ENCODE data around the gene PTGES2.

PTGES2 gene

DNA sequence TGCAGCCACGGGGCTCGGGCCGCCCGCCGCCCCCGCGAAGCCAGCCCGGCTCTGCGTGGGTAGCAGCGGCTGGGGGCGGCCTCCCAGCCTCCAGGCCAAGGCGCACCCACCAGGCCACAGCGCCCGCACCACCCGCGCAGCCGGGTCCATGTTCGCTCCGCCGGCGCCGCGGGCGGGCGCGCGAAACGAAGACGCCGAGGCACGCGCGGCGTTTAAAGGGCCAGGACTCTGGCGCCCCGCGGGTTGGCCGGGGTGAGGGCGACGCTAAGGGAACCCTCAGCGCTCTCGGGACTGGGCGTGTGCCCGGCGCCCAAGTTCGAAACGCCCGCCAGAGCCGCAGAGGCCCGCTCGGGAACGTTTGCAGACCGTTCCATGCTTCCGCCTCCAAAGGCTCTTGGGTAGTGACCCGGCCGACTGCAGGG lies at the start of gene PTGES2:
Gene PTGES2, minus strand, starts transcription at position 162 of the 422 bp plus-strand sequence. Its CDS starts 12 bp downstream, at position 150.
- H3K36me3 ChIP-seq (ENCODE audit: insufficient read depth, low read depth, low read length) = peaks cover 24% of the 10 kb centered on the region
- peaks cover 10% of the 10 kb centered on the region for H3K27me3 ChIP-seq (ENCODE audit: insufficient read depth, low read length)
- peak within 1 kb of the TSS; percentile 91 for H3K27ac ChIP-seq (ENCODE audit: low read length)
- no peaks in the 10 kb centered on the region; the same call in 1 of the 2 replicates for H3K4me1 ChIP-seq (ENCODE audit: insufficient read depth, low read length)
- H3K9me3 ChIP-seq (ENCODE audit: insufficient read depth, low read depth, low read length) = no peaks in the 10 kb centered on the region
- peak within 1 kb of the TSS; percentile 97 for H3K9ac ChIP-seq (ENCODE audit: low read depth, low read length)
- H3K4me3 ChIP-seq (ENCODE audit: low read length) = peak within 1 kb of the TSS; percentile 97

DNA sequence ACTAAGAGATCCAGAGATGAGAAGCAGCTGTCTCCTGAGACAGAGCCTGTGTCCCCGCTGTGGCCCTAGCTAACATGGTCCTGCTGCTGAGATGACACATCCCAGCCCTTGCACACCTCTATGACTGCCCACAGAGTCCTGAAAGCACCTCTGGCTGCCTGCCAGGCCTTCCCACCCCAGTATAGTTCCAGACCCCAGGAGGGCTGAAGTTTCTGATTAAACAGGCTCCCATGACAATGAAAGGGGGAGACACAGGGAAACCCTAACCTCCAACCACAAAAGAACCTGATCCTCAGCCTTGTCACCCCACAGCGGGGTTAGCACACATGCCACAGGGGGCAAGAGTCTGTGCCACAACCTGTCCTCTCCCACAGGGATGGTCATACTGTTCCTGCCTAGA lies 48.2 kb upstream of the PTGES2 start:
- Histone ChIP-seq H3K9me3 (ENCODE audit: insufficient read depth, low read depth, low read length) (no peaks in the 10 kb centered on the region), H3K9ac (ENCODE audit: low read depth, low read length) (no peak overlapping the region), H3K4me3 (ENCODE audit: low read length) (no peak overlapping the region), H3K36me3 (ENCODE audit: insufficient read depth, low read depth, low read length) (peaks cover 64% of the 10 kb centered on the region), H3K27me3 (ENCODE audit: insufficient read depth, low read length) (no peaks in the 10 kb centered on the region), H3K4me1 (ENCODE audit: insufficient read depth, low read length) (no peaks in the 10 kb centered on the region), H3K27ac (ENCODE audit: low read length) (no peak overlapping the region)

DNA sequence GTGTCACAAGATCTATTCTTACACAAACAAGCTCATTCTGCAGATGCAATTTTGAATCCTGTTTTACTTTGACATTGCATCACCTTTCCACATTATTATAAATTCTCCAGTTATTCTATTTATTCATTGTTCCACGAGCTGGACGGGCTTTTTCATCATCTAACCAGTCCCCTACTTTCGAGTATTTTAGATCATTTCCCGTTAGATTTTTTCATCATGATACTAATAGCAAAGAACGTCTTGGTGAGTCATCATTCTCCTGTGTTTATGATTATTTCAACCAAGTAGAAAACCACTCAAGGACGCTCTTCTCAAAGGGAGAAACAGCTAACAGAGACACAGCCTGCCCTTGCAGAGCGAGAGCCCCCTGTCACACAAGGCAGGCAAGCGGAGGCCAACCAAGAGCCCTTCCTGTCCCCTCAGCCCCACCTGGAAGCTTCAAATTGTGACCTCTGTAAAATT lies 47.6 kb upstream of the PTGES2 start:
- Histone ChIP-seq H3K4me3 (ENCODE audit: low read length) (no peak overlapping the region), H3K9ac (ENCODE audit: low read depth, low read length) (no peak overlapping the region), H3K9me3 (ENCODE audit: insufficient read depth, low read depth, low read length) (no peaks in the 10 kb centered on the region), H3K4me1 (ENCODE audit: insufficient read depth, low read length) (no peaks in the 10 kb centered on the region), H3K36me3 (ENCODE audit: insufficient read depth, low read depth, low read length) (peaks cover 62% of the 10 kb centered on the region), H3K27ac (ENCODE audit: low read length) (no peak overlapping the region), H3K27me3 (ENCODE audit: insufficient read depth, low read length) (no peaks in the 10 kb centered on the region)

DNA sequence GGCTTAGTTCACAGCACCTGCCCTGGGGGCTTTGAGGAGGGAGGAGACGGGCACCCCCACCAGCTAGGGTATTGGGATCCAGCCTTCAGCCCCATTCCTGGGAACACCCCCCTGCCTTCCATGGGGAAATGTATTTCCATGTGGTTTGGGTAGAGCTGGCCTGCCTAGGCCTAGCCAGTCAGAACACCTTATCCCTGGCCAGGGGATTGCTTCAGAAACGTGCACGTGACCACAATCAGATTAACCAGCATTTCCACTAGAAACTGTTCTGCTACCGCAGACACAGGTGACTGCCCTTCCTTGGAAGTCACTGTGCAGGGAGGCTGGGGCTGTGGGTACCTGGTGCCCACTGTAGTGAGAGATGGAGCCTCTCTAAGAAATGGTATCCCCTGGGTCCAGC lies 46.5 kb upstream of the PTGES2 start:
- Histone ChIP-seq H3K27ac (ENCODE audit: low read length) (no peak overlapping the region), H3K27me3 (ENCODE audit: insufficient read depth, low read length) (no peaks in the 10 kb centered on the region), H3K9ac (ENCODE audit: low read depth, low read length) (no peak overlapping the region), H3K4me3 (ENCODE audit: low read length) (no peak overlapping the region), H3K36me3 (ENCODE audit: insufficient read depth, low read depth, low read length) (peaks cover 64% of the 10 kb centered on the region), H3K4me1 (ENCODE audit: insufficient read depth, low read length) (no peaks in the 10 kb centered on the region), H3K9me3 (ENCODE audit: insufficient read depth, low read depth, low read length) (no peaks in the 10 kb centered on the region)

DNA sequence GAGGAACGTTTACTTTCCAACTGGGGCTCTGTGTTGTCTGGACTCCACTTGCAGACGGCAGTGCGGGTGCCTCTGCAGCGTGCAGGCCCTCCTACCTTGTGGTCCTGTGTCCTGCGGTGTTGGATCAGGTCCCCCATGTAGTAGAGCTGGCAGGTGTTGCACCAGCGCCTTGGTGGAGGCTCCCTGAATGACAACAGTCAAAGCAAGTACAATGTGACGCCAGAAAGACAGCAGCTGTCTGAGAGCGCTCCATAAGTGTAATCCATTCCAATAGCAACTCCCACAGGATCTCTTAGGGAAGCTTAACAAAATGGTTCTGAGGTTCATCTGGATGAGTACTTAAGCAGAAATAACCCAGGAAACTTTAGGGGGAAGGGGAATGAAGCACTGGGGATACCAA lies 42.4 kb upstream of the PTGES2 start:
- Histone ChIP-seq H3K4me3 (ENCODE audit: low read length) (no peak overlapping the region), H3K36me3 (ENCODE audit: insufficient read depth, low read depth, low read length) (peaks cover 51% of the 10 kb centered on the region), H3K4me1 (ENCODE audit: insufficient read depth, low read length) (no peaks in the 10 kb centered on the region), H3K9me3 (ENCODE audit: insufficient read depth, low read depth, low read length) (no peaks in the 10 kb centered on the region), H3K27me3 (ENCODE audit: insufficient read depth, low read length) (no peaks in the 10 kb centered on the region), H3K27ac (ENCODE audit: low read length) (no peak overlapping the region), H3K9ac (ENCODE audit: low read depth, low read length) (no peak overlapping the region)

DNA sequence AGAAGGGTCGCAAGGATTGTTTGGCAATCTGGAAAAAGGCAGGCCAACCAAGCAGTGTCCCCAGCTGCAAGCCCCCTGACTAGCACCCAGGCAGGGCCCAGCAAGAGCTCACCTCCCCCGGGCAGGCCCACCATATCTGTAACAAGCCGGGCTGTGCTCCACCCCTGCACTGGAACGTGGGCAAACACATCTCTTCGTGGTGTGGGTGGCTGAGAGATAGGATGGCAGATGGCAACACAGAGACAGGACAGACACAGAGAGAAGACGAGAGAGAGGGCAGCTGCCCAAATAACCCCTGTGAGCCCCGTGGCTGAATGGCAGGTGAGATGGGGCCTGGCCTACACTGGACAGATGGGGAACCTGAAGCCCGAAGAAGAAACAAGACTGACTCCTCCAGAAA lies 42.0 kb upstream of the PTGES2 start:
- peaks cover 50% of the 10 kb centered on the region for H3K36me3 ChIP-seq (ENCODE audit: insufficient read depth, low read depth, low read length)
- H3K4me3 ChIP-seq (ENCODE audit: low read length) = no peak overlapping the region
- H3K9ac ChIP-seq (ENCODE audit: low read depth, low read length) = no peak overlapping the region

DNA sequence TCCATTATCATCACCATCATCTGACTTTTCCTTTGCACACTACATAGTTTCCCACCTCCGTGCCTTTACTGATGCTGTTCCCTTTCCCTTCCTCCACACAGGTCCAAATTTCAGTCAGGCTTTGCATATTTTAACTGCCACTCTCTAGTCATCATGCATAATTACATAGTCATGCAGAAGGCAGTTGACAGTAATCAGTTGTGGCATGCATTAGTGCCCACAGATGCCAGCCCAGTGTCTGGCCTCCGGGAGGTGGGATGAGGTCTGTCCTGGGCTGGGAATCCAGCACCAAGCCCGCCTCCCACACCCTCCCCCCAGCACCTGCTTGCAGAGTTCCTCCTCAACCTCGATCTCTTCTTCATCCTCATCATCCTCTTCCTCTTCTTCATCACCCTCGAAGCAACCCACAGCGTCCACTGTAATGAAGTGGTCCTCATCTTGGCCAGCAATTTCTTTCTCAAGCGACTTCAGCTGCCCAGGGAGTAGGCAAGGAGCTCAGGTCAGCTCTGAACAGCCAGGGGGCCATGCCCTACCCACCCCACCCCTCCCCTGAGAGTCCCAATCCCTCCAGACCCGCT lies 41.3 kb upstream of the PTGES2 start:
- H3K27ac ChIP-seq (ENCODE audit: low read length) = no peak overlapping the region
- H3K9ac ChIP-seq (ENCODE audit: low read depth, low read length) = no peak overlapping the region
- H3K4me1 ChIP-seq (ENCODE audit: insufficient read depth, low read length) = no peaks in the 10 kb centered on the region

More for the DNA sequence above, 42.0 kb upstream of the PTGES2 start:
- Histone ChIP-seq H3K4me1 (ENCODE audit: insufficient read depth, low read length) (no peaks in the 10 kb centered on the region), H3K9me3 (ENCODE audit: insufficient read depth, low read depth, low read length) (no peaks in the 10 kb centered on the region), H3K27me3 (ENCODE audit: insufficient read depth, low read length) (no peaks in the 10 kb centered on the region), H3K27ac (ENCODE audit: low read length) (no peak overlapping the region)

DNA sequence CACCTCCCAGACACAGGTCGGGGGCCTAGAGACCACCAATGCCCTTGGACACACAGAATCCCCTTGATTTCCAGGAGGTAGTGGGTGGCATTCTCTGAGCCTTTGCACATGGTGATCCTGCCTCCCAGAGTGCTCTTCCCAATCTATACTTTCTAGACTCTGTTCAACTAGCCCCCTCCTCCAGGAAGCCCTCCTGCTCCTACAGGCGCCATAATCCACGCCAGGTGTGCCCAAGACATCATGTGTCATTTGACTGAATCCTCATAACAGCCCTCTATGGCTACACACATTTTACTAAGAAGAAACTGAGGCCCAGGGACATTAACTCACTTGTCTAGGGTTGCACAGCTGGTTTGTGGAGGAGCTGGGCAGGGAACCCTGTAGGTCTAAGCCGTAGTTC lies 39.7 kb upstream of the PTGES2 start:
- H3K4me1 ChIP-seq (ENCODE audit: insufficient read depth, low read length) = no peaks in the 10 kb centered on the region
- peaks cover 64% of the 10 kb centered on the region for H3K36me3 ChIP-seq (ENCODE audit: insufficient read depth, low read depth, low read length)
- H3K27ac ChIP-seq (ENCODE audit: low read length) = no peak overlapping the region
- no peaks in the 10 kb centered on the region for H3K9me3 ChIP-seq (ENCODE audit: insufficient read depth, low read depth, low read length)
- H3K9ac ChIP-seq (ENCODE audit: low read depth, low read length) = no peak overlapping the region
- H3K27me3 ChIP-seq (ENCODE audit: insufficient read depth, low read length) = no peaks in the 10 kb centered on the region
- H3K4me3 ChIP-seq (ENCODE audit: low read length) = no peak overlapping the region

More for the DNA sequence above, 41.3 kb upstream of the PTGES2 start:
- peaks cover 51% of the 10 kb centered on the region for H3K36me3 ChIP-seq (ENCODE audit: insufficient read depth, low read depth, low read length)
- H3K27me3 ChIP-seq (ENCODE audit: insufficient read depth, low read length) = no peaks in the 10 kb centered on the region
- H3K9me3 ChIP-seq (ENCODE audit: insufficient read depth, low read depth, low read length) = no peaks in the 10 kb centered on the region
- H3K4me3 ChIP-seq (ENCODE audit: low read length) = no peak overlapping the region

DNA sequence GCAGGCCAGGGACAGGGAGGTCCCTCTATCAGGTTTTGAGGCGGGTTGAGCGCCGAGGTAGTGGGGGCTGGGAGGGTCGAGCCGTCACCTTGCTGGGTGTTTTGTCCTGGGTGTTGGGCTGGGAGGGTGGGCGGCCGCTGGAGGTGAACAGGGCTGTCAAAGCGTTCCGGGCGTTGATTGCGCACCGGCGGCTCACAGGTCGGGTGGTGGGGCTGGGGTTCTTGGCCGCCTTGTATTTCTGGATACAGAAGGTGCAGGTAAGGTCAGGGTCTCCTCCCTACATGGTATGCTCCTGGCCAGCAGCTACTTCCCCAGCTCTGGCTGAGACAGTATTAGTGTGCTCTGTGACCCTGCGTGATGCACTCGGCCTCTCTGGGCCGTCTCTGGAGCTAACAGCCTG lies 38.6 kb upstream of the PTGES2 start:
- no peak overlapping the region for H3K9ac ChIP-seq (ENCODE audit: low read depth, low read length)

DNA sequence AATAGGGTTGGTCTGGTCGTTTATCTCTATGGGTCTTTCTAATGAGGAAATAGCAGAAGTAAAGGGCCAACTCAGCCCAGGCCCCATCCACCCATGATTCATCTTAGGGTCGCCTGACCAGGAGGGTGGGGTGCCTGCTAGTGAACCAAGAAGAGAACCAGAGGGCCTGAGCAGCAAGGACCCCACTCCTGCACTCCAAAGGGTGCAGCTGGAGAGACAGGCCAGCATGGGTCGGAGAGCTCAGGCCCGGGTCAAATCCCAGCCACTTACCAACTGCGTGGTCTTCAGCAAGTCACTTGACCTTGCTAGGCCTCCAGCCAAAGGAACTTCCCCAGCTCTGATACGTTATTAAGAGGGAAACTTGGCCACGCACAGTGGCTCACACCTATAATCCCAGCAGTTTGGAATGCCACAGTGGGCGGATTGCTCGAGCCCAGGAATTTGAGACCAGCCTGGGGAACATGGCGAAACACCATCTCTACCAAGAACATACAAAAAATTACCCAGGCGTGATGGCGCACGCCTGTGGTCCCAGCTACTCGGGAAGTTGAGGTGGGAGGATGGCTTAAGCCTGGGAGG lies 36.9 kb upstream of the PTGES2 start:
- Histone ChIP-seq H3K4me1 (ENCODE audit: insufficient read depth, low read length) (peaks cover 3% of the 10 kb centered on the region; the same call in 1 of the 2 replicates), H3K27me3 (ENCODE audit: insufficient read depth, low read length) (no peaks in the 10 kb centered on the region), H3K27ac (ENCODE audit: low read length) (no peak overlapping the region), H3K9ac (ENCODE audit: low read depth, low read length) (no peak overlapping the region), H3K9me3 (ENCODE audit: insufficient read depth, low read depth, low read length) (no peaks in the 10 kb centered on the region), H3K36me3 (ENCODE audit: insufficient read depth, low read depth, low read length) (peaks cover 55% of the 10 kb centered on the region), H3K4me3 (ENCODE audit: low read length) (no peak overlapping the region)

More for the DNA sequence above, 38.6 kb upstream of the PTGES2 start:
- Histone ChIP-seq H3K9me3 (ENCODE audit: insufficient read depth, low read depth, low read length) (no peaks in the 10 kb centered on the region), H3K4me3 (ENCODE audit: low read length) (no peak overlapping the region), H3K27ac (ENCODE audit: low read length) (no peak overlapping the region), H3K36me3 (ENCODE audit: insufficient read depth, low read depth, low read length) (peaks cover 64% of the 10 kb centered on the region), H3K4me1 (ENCODE audit: insufficient read depth, low read length) (peaks cover under 1% of the 10 kb centered on the region; the same call in 1 of the 2 replicates), H3K27me3 (ENCODE audit: insufficient read depth, low read length) (no peaks in the 10 kb centered on the region)

DNA sequence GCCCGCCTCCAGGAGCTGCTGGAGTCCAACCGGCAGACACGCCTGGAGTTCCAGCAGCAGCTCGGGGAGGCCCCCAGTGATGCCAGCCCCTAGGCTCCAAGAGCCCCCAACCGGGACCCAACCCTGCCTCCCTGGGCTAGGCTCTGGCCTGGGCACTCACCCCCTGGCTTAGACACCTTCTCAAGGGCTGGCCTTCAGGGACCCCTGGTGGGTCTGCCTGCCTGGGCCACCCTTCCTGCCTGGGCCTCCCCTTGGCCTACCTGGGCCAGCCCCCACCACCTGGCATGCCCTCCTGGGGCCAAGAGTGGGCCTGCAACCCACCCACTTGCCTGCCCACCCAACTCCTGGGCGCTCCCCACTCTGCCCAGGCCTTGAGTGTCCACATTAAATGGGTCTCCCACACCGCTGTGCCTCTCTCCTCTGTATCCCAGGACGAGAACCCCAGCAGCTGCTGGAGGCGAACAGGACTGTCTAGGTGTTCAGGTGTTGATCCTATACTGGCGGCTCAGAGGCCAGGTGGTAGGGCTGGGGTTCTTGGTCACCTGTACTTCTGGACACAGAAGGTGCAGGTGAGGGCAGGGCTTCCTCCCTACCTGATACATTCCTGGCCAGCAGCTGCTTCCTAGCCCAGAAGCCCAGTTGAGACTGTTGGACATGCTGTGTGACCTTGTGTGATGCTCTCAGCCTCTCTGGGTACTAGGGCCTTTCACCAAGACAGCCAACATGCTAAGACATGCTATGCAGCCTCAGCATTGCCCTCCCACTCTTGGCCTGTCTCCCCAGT lies 36.2 kb upstream of the PTGES2 start:
- H3K36me3 ChIP-seq (ENCODE audit: insufficient read depth, low read depth, low read length) = peaks cover 49% of the 10 kb centered on the region
- no peaks in the 10 kb centered on the region for H3K9me3 ChIP-seq (ENCODE audit: insufficient read depth, low read depth, low read length)
- H3K27ac ChIP-seq (ENCODE audit: low read length) = no peak overlapping the region
- no peaks in the 10 kb centered on the region for H3K27me3 ChIP-seq (ENCODE audit: insufficient read depth, low read length)
- no peak overlapping the region for H3K4me3 ChIP-seq (ENCODE audit: low read length)
- no peak overlapping the region for H3K9ac ChIP-seq (ENCODE audit: low read depth, low read length)
- peaks cover 3% of the 10 kb centered on the region; the same call in 1 of the 2 replicates for H3K4me1 ChIP-seq (ENCODE audit: insufficient read depth, low read length)
